HL-60 (cell line): Measurements from ENCODE around the gene TEX22.

Experiments used
- GABPA ChIP-seq: IDR thresholded peaks from 2 replicates; pipeline ENCODE4 v1.6.1; 2012; ENCODE audit warnings: low read depth
- TF ChIP-seq, protein P1 (sequence below): IDR thresholded peaks from one replicate; pipeline ENCODE4 v1.5.1; 2011; ENCODE audit warnings: low read length, control low read depth, inconsistent platforms; ENCODE audit not compliant: insufficient read depth
- TF ChIP-seq, protein P2 (sequence below): IDR thresholded peaks from 2 replicates; pipeline ENCODE4 v1.6.1; 2012; ENCODE audit warnings: low read depth; ENCODE audit not compliant: insufficient replicate concordance

DNA sequence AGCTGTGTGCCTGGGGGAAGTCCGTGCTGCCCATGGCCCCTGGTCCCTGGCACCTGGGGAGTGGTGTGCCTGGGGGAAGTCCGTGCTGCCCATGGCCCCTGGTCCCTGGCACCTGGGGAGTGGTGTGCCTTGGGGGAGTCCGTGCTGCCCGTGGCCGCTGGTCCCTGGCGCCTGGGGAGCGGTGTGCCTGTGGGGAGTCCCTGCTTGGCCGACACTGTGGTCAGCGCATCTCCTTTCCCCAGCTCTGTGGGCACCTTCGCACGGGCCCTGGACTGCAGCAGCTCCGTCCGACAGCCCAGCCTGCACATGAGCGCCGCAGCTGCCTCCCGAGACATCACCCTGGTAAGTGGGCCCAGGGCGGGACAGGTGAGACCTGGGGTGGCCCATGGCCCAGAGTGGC lies 61.8 kb downstream of the TEX22 start:
- TF ChIP-seq, protein P1, sequence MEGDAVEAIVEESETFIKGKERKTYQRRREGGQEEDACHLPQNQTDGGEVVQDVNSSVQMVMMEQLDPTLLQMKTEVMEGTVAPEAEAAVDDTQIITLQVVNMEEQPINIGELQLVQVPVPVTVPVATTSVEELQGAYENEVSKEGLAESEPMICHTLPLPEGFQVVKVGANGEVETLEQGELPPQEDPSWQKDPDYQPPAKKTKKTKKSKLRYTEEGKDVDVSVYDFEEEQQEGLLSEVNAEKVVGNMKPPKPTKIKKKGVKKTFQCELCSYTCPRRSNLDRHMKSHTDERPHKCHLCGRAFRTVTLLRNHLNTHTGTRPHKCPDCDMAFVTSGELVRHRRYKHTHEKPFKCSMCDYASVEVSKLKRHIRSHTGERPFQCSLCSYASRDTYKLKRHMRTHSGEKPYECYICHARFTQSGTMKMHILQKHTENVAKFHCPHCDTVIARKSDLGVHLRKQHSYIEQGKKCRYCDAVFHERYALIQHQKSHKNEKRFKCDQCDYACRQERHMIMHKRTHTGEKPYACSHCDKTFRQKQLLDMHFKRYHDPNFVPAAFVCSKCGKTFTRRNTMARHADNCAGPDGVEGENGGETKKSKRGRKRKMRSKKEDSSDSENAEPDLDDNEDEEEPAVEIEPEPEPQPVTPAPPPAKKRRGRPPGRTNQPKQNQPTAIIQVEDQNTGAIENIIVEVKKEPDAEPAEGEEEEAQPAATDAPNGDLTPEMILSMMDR = no peak
- no peak for TF ChIP-seq GABPA
- TF ChIP-seq, protein P2, sequence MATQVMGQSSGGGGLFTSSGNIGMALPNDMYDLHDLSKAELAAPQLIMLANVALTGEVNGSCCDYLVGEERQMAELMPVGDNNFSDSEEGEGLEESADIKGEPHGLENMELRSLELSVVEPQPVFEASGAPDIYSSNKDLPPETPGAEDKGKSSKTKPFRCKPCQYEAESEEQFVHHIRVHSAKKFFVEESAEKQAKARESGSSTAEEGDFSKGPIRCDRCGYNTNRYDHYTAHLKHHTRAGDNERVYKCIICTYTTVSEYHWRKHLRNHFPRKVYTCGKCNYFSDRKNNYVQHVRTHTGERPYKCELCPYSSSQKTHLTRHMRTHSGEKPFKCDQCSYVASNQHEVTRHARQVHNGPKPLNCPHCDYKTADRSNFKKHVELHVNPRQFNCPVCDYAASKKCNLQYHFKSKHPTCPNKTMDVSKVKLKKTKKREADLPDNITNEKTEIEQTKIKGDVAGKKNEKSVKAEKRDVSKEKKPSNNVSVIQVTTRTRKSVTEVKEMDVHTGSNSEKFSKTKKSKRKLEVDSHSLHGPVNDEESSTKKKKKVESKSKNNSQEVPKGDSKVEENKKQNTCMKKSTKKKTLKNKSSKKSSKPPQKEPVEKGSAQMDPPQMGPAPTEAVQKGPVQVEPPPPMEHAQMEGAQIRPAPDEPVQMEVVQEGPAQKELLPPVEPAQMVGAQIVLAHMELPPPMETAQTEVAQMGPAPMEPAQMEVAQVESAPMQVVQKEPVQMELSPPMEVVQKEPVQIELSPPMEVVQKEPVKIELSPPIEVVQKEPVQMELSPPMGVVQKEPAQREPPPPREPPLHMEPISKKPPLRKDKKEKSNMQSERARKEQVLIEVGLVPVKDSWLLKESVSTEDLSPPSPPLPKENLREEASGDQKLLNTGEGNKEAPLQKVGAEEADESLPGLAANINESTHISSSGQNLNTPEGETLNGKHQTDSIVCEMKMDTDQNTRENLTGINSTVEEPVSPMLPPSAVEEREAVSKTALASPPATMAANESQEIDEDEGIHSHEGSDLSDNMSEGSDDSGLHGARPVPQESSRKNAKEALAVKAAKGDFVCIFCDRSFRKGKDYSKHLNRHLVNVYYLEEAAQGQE = no peak
